Osteoblast (primary cell): Measurements from ENCODE around the gene AMBRA1. TPM values are rescaled to one million over a fixed set of nuclear protein-coding genes. Genes with fewer than 3 reads are reported as not detected.
A peak's percentile ranks its signal among the peaks of the same experiment; 100 is the strongest.

Experiments
- DNase-seq: peaks from one replicate; pipeline ENCODE4 v3.0.0; 2011; ENCODE audit warnings: low spot score, mixed read lengths; ENCODE audit not compliant: insufficient read length; ENCODE audit errors: missing footprints
- H2AFZ ChIP-seq: 2 replicates; pipeline ENCODE4 v1.6.0; 2011; ENCODE audit warnings: mild to moderate bottlenecking, low read length
- H3K27ac ChIP-seq: 2 replicates; pipeline ENCODE4 v1.5.1; 2011; ENCODE audit warnings: mild to moderate bottlenecking, low read depth, low read length, moderate library complexity
- H3K27me3 ChIP-seq: 2 replicates; pipeline ENCODE4 v1.6.0; 2012; ENCODE audit warnings: mild to moderate bottlenecking, control low read depth, inconsistent platforms, low read length, moderate library complexity; ENCODE audit not compliant: insufficient read depth
- H3K36me3 ChIP-seq: 2 replicates; pipeline ENCODE4 v1.5.1; 2011; ENCODE audit warnings: mild to moderate bottlenecking, low read length, control low read depth, moderate library complexity; ENCODE audit not compliant: insufficient read depth
- H3K4me1 ChIP-seq: 2 replicates; pipeline ENCODE4 v1.5.1; 2011; ENCODE audit warnings: mild to moderate bottlenecking, low read length, control low read depth, moderate library complexity; ENCODE audit not compliant: insufficient read depth
- H3K4me2 ChIP-seq: 2 replicates; pipeline ENCODE4 v1.6.0; 2011; ENCODE audit warnings: mild to moderate bottlenecking, low read length; ENCODE audit not compliant: insufficient read depth
- H3K4me3 ChIP-seq: fragments of 200-600 bp; sonication (generic); 3 replicates; pipeline ENCODE4 v1.5.1; 2012; ENCODE audit warnings: mild to moderate bottlenecking, low read length, inconsistent platforms; ENCODE audit not compliant: insufficient read depth
- H3K79me2 ChIP-seq: 2 replicates; pipeline ENCODE4 v1.6.0; 2012; ENCODE audit warnings: mild to moderate bottlenecking, low read length, control low read depth, inconsistent platforms; ENCODE audit not compliant: insufficient read depth
- H3K9me3 ChIP-seq: 2 replicates; pipeline ENCODE4 v1.5.1; 2011; ENCODE audit warnings: low read depth, low read length, control low read depth
- H4K20me1 ChIP-seq: 2 replicates; pipeline ENCODE4 v1.6.0; 2012; ENCODE audit warnings: mild to moderate bottlenecking, low read length, control low read depth; ENCODE audit not compliant: insufficient read depth
- CTCF ChIP-seq: IDR thresholded peaks from 2 replicates; pipeline ENCODE4 v1.5.1; 2011; ENCODE audit warnings: mild to moderate bottlenecking, low read depth, low read length, moderate library complexity; ENCODE audit errors: extremely low read depth
- total RNA-seq: library from RNA; depleted of rRNA; stranded (reverse); fragments of >200 nt; gene quantifications from 2 replicates; pipeline ENCODE4 v1.2.3, GENCODE V29; 2012

Gene AMBRA1
- total RNA-seq, 1 donor: 29.7 TPM

- no peak for DNase-seq
- Histone ChIP-seq H3K4me3 (no peak overlapping the region), H3K4me2 (no peak overlapping the region), H3K27ac (no peak overlapping the region), H3K79me2 (no peaks in the 10 kb centered on the region), H3K4me1 (no peaks in the 10 kb centered on the region), H4K20me1 (peaks cover 5% of the 10 kb centered on the region), H2AFZ (no peak overlapping the region), H3K9me3 (no peaks in the 10 kb centered on the region), H3K27me3 (no peaks in the 10 kb centered on the region), H3K36me3 (peaks cover 17% of the 10 kb centered on the region)
- TF ChIP-seq CTCF: no peak
Observed at GRCh38 chr11:46436113-46436512, 157.7 kb downstream of the AMBRA1 start.

GRCh38 chr11:46435679-46436078 lies 158.1 kb downstream of the AMBRA1 start:
- Histone ChIP-seq H3K27ac (no peak overlapping the region), H4K20me1 (peaks cover 5% of the 10 kb centered on the region), H2AFZ (no peak overlapping the region), H3K4me1 (no peaks in the 10 kb centered on the region), H3K4me3 (no peak overlapping the region), H3K4me2 (no peak overlapping the region), H3K9me3 (no peaks in the 10 kb centered on the region), H3K36me3 (peaks cover 19% of the 10 kb centered on the region), H3K27me3 (no peaks in the 10 kb centered on the region), H3K79me2 (no peaks in the 10 kb centered on the region)
- no peak for TF ChIP-seq CTCF
- DNase-seq: no peak

GRCh38 chr11:46431211-46431610 lies 162.6 kb downstream of the AMBRA1 start:
- no peak overlapping the region for H3K4me2 ChIP-seq
- TF ChIP-seq CTCF: no peak
- no peaks in the 10 kb centered on the region for H3K27me3 ChIP-seq
- no peak overlapping the region for H3K4me3 ChIP-seq
- H3K9me3 ChIP-seq: no peaks in the 10 kb centered on the region
- H3K79me2 ChIP-seq: no peaks in the 10 kb centered on the region
- H3K36me3 ChIP-seq: peaks cover 22% of the 10 kb centered on the region
- no peak overlapping the region for H2AFZ ChIP-seq
- DNase-seq: no peak
- H3K4me1 ChIP-seq: no peaks in the 10 kb centered on the region
- H3K27ac ChIP-seq: no peak overlapping the region
- peaks cover 3% of the 10 kb centered on the region for H4K20me1 ChIP-seq

- no peak for TF ChIP-seq CTCF
- Histone ChIP-seq H4K20me1 (no peaks in the 10 kb centered on the region), H3K4me1 (no peaks in the 10 kb centered on the region), H2AFZ (no peak overlapping the region), H3K27ac (peak overlapping the region; percentile 45), H3K27me3 (no peaks in the 10 kb centered on the region), H3K79me2 (no peaks in the 10 kb centered on the region), H3K4me3 (no peak overlapping the region), H3K36me3 (peaks cover 22% of the 10 kb centered on the region), H3K9me3 (no peaks in the 10 kb centered on the region), H3K4me2 (no peak overlapping the region)
- DNase-seq: peak; percentile 31
Observed at GRCh38 chr11:46429717-46430116, 164.1 kb downstream of the AMBRA1 start.
